ENCODE data around the gene INO80.
"Not testable (repeated sequence)": the region's sequence is repeated elsewhere in the genome, so short reads cannot be mapped to it uniquely, and the experiment has no call there.

Gene INO80

GRCh38 chr15:40960151-40960885 lies 155.8 kb downstream of the INO80 start:
- DNase-seq = no peak

GRCh38 chr15:40959331-40960141 lies 156.5 kb downstream of the INO80 start:
- DNase-seq = no peak

- no peak for DNase-seq
Observed at GRCh38 chr15:40958723-40959122, 157.4 kb downstream of the INO80 start.

GRCh38 chr15:40958146-40958545 lies 157.9 kb downstream of the INO80 start:
- no peak for DNase-seq

GRCh38 chr15:40957581-40958051 lies 158.5 kb downstream of the INO80 start:
- DNase-seq = no peak

GRCh38 chr15:40957041-40957555 lies 159.0 kb downstream of the INO80 start:
- no peak for DNase-seq

GRCh38 chr15:40956541-40956982 lies 159.5 kb downstream of the INO80 start:
- no peak for DNase-seq

GRCh38 chr15:40955930-40956540 lies 160.0 kb downstream of the INO80 start:
- no peak for DNase-seq

GRCh38 chr15:40955141-40955903 lies 160.8 kb downstream of the INO80 start:
- DNase-seq = no peak

- DNase-seq = not testable (repeated sequence)
Observed at GRCh38 chr15:40954158-40954848, 161.8 kb downstream of the INO80 start.

GRCh38 chr15:40953713-40954074 lies 162.4 kb downstream of the INO80 start:
- no peak for DNase-seq

GRCh38 chr15:40952901-40953712 lies 163.0 kb downstream of the INO80 start, which contains the start of gene CHAC1:
TSS of gene CHAC1 (plus strand) at chr15:40953471. CDS start at chr15:40953584, 113 bp downstream.
- peak; percentile 87 for DNase-seq

- DNase-seq = no peak
Observed at GRCh38 chr15:40952301-40952900, 163.7 kb downstream of the INO80 start.

GRCh38 chr15:40951764-40952163 lies 164.3 kb downstream of the INO80 start:
- DNase-seq = no peak

GRCh38 chr15:40949756-40950207 lies 166.3 kb downstream of the INO80 start:
- DNase-seq = no peak

- DNase-seq = no peak
Observed at GRCh38 chr15:40948706-40949473, 167.2 kb downstream of the INO80 start.

- DNase-seq = no peak
Observed at GRCh38 chr15:40944510-40945296, 171.4 kb downstream of the INO80 start.

- DNase-seq = no peak
Observed at GRCh38 chr15:40943764-40944365, 172.2 kb downstream of the INO80 start.
